Mucosa of stomach (tissue), 1 donor: ENCODE results near the gene THUMPD1.
A peak's percentile ranks its signal among the peaks of the same experiment; 100 is the strongest.

Experiments
- H3K27me3 ChIP-seq: one replicate; pipeline ENCODE4 v1.7.0; 2013; ENCODE audit warnings: mild to moderate bottlenecking, low read length; ENCODE audit not compliant: control insufficient read depth, insufficient read depth
- H3K36me3 ChIP-seq: one replicate; pipeline ENCODE4 v1.7.0; 2013; ENCODE audit warnings: low read length; ENCODE audit not compliant: control insufficient read depth, insufficient read depth
- H3K4me1 ChIP-seq: one replicate; pipeline ENCODE4 v1.7.0; 2013; ENCODE audit warnings: mild to moderate bottlenecking, low read length; ENCODE audit not compliant: control insufficient read depth, insufficient read depth
- H3K4me3 ChIP-seq: one replicate; pipeline ENCODE4 v1.7.0; 2013; ENCODE audit warnings: low read length
- H3K9ac ChIP-seq: one replicate; pipeline ENCODE4 v1.7.0; 2013; ENCODE audit warnings: mild to moderate bottlenecking, low read length, moderate library complexity
- H3K9me3 ChIP-seq: one replicate; pipeline ENCODE4 v1.7.0; 2013; ENCODE audit warnings: mild to moderate bottlenecking, low read length, moderate library complexity; ENCODE audit not compliant: control insufficient read depth
- donor health status: Pancreatic carcinoma.

Gene THUMPD1

DNA sequence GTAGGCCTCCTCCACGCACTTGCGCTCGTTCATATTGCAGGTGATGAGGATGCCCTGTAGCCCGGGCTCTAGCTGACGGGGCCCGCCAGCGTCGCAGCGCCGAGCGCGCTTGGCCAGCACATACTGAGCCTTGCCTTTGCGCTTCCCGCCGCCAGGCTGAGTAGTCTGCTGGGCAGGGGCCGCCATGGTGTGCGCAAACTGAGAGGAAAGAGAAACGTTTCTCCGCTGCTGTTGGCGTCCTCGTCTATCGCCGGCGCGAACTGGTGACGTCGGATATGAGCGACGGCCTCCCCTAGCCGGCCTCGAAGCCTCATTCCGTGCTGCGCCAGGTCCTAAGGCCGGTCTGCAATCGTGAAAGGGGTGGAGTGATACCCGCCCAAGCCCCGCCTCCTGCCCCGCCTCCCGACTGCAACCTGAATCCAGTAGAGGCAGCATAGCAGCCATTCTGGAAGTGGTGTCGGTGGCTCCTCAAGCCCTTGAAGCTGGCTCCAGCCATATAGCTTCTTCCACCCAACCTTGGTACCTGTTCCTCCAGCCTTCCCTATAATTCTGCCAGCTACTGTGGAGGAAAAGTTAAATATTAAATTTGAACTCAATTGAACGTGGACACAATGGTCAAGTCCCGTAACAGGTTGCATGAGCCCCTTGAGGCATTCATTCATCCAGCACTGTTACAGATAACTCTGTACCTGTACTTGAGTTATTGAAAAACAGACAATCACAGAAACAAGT is at the start of gene THUMPD1:
Gene THUMPD1, minus strand, starts transcription at position 265 of the 732 bp plus-strand sequence. Its CDS starts 79 bp downstream, at position 186.
- H3K4me1 ChIP-seq: peaks cover 11% of the 10 kb centered on the region
- H3K27me3 ChIP-seq: no peaks in the 10 kb centered on the region
- peaks cover 6% of the 10 kb centered on the region for H3K36me3 ChIP-seq
- no peaks in the 10 kb centered on the region for H3K9me3 ChIP-seq
- peak within 1 kb of the TSS; percentile 98 for H3K4me3 ChIP-seq
- H3K9ac ChIP-seq: peak within 1 kb of the TSS; percentile 82

GRCh38 chr16:20789130-20789529 is 47.5 kb upstream of the THUMPD1 start:
- no peaks in the 10 kb centered on the region for H3K27me3 ChIP-seq
- H3K9ac ChIP-seq: no peak overlapping the region
- no peak overlapping the region for H3K4me3 ChIP-seq
- no peaks in the 10 kb centered on the region for H3K4me1 ChIP-seq
- no peaks in the 10 kb centered on the region for H3K36me3 ChIP-seq
- no peaks in the 10 kb centered on the region for H3K9me3 ChIP-seq

DNA sequence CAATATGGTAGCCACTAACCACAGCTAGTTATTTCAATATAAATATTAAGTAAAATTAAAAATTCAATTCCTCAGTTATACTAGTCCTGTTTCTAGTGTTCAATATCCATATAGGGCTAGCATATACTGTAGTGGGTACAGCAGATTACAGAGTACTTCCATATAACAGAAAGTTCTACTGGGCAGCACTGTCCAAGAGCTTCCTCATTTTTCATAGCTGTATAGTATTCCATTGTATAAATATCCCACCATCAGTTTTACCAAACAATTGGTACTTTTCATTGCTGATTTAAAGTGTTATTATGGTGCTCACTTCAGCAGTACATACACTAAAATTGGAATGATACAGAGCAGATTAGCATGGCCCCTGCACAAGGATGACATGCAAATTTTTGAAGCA is 42.6 kb upstream of the THUMPD1 start:
- H3K4me3 ChIP-seq: no peak overlapping the region

GRCh38 chr16:20782470-20782869 is 40.9 kb upstream of the THUMPD1 start:
- no peaks in the 10 kb centered on the region for H3K9me3 ChIP-seq
- H3K4me3 ChIP-seq: no peak overlapping the region
- no peaks in the 10 kb centered on the region for H3K27me3 ChIP-seq
- H3K36me3 ChIP-seq: no peaks in the 10 kb centered on the region
- no peak overlapping the region for H3K9ac ChIP-seq
- no peaks in the 10 kb centered on the region for H3K4me1 ChIP-seq

More for the DNA sequence above, 42.6 kb upstream of the THUMPD1 start:
- Histone ChIP-seq H3K9me3 (no peaks in the 10 kb centered on the region), H3K36me3 (no peaks in the 10 kb centered on the region), H3K9ac (no peak overlapping the region), H3K27me3 (no peaks in the 10 kb centered on the region), H3K4me1 (no peaks in the 10 kb centered on the region)

GRCh38 chr16:20781697-20782096 is 40.1 kb upstream of the THUMPD1 start:
- no peaks in the 10 kb centered on the region for H3K9me3 ChIP-seq

DNA sequence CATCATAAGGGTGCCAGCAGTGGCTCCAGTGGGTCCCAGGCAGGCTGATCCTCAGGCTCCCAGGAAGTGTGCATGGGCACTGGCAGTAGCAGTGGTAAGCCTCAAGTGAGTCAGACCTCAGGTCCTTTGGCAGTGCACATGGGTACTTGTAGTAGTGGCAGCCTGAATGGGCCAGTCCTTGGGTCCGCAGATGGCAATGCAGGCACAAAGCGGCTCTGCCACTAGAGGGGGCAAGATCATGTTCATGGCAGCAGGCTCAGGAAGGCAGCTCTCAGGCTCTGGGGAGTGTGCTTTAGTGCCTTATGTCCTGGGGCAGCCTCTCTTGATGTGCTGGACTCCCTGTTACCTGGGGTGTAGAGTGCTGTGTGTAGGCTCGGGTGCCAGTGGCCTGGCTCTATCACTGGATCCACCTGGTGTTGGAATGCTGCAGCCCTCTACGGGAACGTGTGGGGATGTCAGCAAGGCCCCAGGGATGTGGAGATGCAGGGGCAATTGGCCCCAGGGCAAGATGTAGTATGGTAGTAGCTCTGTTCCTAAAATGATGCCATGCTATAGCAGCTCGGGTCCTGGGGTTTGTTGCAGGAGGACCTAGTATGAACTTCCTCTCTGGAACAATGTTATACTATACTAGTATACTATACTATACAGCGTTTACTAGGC is 33.2 kb upstream of the THUMPD1 start:
- H3K4me3 ChIP-seq: no peak overlapping the region
- no peaks in the 10 kb centered on the region for H3K4me1 ChIP-seq
- H3K9ac ChIP-seq: no peak overlapping the region
- no peaks in the 10 kb centered on the region for H3K9me3 ChIP-seq
- no peaks in the 10 kb centered on the region for H3K36me3 ChIP-seq
- no peaks in the 10 kb centered on the region for H3K27me3 ChIP-seq

More at GRCh38 chr16:20781697-20782096, 40.1 kb upstream of the THUMPD1 start:
- no peak overlapping the region for H3K9ac ChIP-seq
- H3K4me1 ChIP-seq: no peaks in the 10 kb centered on the region
- no peaks in the 10 kb centered on the region for H3K36me3 ChIP-seq
- no peaks in the 10 kb centered on the region for H3K27me3 ChIP-seq
- H3K4me3 ChIP-seq: no peak overlapping the region

- no peaks in the 10 kb centered on the region for H3K4me1 ChIP-seq
- no peaks in the 10 kb centered on the region for H3K27me3 ChIP-seq
- no peaks in the 10 kb centered on the region for H3K36me3 ChIP-seq
- no peaks in the 10 kb centered on the region for H3K9me3 ChIP-seq
- no peak overlapping the region for H3K4me3 ChIP-seq
- H3K9ac ChIP-seq: no peak overlapping the region
These were observed 32.1 kb upstream of the THUMPD1 start for GRCh38 chr16:20773679-20774078.

DNA sequence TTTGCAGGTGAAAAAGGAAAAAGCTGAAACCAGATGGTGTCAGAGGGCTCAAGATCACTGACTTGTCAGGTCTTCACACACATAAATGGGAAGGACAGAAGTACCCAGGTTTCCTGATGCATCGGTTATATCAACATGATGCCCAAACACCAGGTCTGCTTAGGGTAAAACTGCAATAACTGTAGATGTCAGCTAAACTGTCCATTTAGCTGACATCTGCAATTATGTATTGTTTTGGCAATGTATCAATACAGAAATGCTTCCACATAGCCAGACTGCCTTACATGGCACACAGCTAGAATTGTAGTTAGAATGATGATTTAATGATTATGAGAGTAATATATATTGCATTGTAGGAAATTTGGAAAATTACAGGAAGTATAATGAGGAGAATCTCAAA is 27.2 kb upstream of the THUMPD1 start:
- no peaks in the 10 kb centered on the region for H3K27me3 ChIP-seq
- H3K9me3 ChIP-seq: no peaks in the 10 kb centered on the region
- H3K4me3 ChIP-seq: no peak overlapping the region
- no peak overlapping the region for H3K9ac ChIP-seq
- H3K36me3 ChIP-seq: no peaks in the 10 kb centered on the region
- no peaks in the 10 kb centered on the region for H3K4me1 ChIP-seq

GRCh38 chr16:20768121-20768520 is 26.5 kb upstream of the THUMPD1 start:
- Histone ChIP-seq H3K9ac (no peak overlapping the region), H3K4me3 (no peak overlapping the region), H3K36me3 (no peaks in the 10 kb centered on the region), H3K9me3 (no peaks in the 10 kb centered on the region), H3K4me1 (no peaks in the 10 kb centered on the region), H3K27me3 (no peaks in the 10 kb centered on the region)

GRCh38 chr16:20767577-20767976 is 26.0 kb upstream of the THUMPD1 start:
- H3K4me3 ChIP-seq: no peak overlapping the region
- H3K4me1 ChIP-seq: no peaks in the 10 kb centered on the region
- no peak overlapping the region for H3K9ac ChIP-seq
- H3K27me3 ChIP-seq: no peaks in the 10 kb centered on the region
- no peaks in the 10 kb centered on the region for H3K9me3 ChIP-seq
- H3K36me3 ChIP-seq: no peaks in the 10 kb centered on the region

DNA sequence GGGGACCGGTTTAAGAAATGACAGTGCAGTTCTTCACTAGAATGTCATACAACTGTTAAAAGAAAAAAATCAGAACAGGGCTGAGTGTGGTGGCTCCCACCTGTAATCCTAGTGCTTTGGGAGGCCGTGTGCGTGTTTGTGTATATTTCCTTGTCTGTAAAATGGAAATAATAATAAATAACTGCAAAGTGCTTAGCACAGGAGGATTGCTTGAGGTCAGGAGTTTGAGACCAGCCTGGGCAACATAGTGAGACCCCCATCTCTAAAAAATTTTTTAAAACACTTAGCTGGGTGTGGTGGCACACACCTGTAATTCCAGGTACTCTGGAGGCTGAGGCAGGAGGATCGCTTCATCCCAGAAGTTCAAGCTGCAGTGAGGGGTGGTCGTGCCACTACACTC is 24.7 kb upstream of the THUMPD1 start:
- no peak overlapping the region for H3K9ac ChIP-seq
- no peaks in the 10 kb centered on the region for H3K27me3 ChIP-seq
- no peaks in the 10 kb centered on the region for H3K36me3 ChIP-seq
- H3K9me3 ChIP-seq: no peaks in the 10 kb centered on the region
- H3K4me3 ChIP-seq: no peak overlapping the region
- no peaks in the 10 kb centered on the region for H3K4me1 ChIP-seq

GRCh38 chr16:20765732-20766131 is 24.1 kb upstream of the THUMPD1 start:
- H3K9me3 ChIP-seq: no peaks in the 10 kb centered on the region
- no peak overlapping the region for H3K4me3 ChIP-seq
- no peak overlapping the region for H3K9ac ChIP-seq
- no peaks in the 10 kb centered on the region for H3K27me3 ChIP-seq
- H3K4me1 ChIP-seq: no peaks in the 10 kb centered on the region
- H3K36me3 ChIP-seq: no peaks in the 10 kb centered on the region
